Measurements from ENCODE around the gene MEF2C. TPM values are rescaled to one million over a fixed set of nuclear protein-coding genes. Genes with fewer than 3 reads are reported as not detected.

MEF2C gene
- polyA plus RNA-seq, 10 donors = 444 to 1,011 (median 648) TPM

DNA sequence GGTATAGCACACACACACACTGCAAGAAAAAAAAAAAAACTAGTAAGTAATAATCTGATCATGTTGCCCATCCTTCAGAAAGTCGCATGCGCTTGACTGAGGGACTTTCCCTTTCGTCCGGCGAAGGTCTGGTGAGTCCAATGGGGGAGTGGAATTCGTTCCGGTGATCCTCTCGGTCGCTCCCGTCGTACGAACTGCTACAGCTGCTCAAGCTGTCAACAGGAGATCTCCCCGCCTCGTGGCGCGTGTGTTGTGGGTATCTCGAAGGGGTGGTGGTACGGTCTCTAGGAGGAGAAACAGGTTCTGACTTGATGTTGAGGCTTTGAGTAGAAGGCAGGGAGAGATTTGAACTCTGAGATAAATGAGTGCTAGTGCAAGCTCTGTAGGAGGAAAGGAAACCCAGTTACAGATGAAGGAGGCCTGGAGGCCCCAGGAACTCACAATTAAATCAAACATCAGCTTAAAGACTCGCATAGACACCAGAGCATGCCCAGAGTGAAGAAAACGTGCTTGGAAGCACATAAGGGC lies 160.4 kb downstream of the MEF2C start:
- no peak for DNase-seq

DNA sequence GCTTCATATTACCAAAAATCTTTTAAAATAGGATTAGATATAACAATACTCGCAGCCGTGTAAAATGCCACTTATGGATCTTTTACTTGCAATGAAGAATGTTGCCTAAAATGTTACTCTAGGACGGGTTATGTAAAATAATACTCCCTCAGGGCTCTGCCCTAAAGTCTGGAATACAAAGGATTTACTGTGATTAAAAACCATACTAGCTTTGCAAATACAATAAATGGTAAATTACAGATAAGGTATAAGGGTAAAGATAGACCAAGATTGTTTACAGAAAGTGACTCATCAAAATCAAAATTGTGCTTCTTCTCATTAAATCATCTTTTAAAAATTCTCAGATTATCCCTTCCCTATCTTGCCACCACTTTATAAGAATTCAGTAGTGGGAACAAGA lies 163.6 kb downstream of the MEF2C start:
- no peak for DNase-seq

DNA sequence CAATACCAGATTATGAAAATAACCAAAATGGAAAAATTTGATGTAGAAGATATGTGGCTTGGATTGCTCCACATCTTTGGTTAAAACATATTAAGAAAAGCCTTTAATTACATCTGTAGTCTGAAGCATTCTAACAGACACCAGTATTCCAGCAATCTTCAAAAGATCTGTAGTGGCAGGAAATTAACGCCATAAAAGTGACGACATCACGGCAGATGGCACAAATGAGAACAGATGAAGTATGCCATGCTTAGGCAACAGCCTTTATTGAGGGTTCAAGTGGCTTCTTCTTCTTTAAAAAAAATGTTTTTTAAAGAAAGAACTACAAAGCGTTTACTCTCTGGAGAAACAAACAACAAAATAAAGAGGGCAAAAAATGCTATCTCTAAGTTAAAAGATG lies 164.2 kb downstream of the MEF2C start:
- no peak for DNase-seq

DNA sequence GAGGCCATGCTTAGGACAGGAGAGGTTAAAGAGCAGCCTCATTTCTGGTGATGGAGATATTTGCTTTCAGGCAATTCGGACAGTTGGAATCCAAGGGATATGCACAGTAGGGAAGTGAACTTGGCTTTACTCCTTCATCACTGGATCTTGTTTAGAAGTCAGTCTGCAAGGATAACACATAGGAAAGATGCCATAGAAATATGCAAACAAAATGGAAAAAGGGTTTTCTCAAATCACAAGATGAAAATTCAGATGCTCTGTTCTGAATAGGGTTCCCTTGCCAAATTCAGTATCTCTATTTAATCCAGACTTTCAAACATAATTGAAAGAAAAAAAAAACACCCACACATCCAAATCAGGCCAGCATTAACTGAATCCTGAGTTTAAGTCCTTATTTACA lies 166.9 kb downstream of the MEF2C start:
- DNase-seq = no peak

DNA sequence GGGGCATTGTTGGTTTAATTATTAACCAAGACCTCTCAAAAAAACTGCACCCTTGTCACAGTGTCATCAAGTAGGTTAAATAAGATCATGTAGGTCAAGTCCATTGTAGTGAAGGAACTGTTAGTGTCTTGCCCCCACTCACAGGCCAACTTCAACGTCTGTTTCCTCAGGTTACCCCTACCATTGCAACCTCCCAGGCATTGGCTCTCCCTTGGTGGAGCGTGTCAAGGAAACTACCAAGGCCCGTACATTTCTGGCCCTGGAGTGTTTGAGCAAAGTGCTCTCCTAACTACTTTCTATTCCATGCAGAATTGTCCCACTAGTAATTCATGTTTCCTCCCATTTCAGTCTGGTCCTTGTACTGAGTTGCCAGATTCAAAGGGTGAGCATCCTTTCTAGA lies 167.5 kb downstream of the MEF2C start:
- DNase-seq = no peak

DNA sequence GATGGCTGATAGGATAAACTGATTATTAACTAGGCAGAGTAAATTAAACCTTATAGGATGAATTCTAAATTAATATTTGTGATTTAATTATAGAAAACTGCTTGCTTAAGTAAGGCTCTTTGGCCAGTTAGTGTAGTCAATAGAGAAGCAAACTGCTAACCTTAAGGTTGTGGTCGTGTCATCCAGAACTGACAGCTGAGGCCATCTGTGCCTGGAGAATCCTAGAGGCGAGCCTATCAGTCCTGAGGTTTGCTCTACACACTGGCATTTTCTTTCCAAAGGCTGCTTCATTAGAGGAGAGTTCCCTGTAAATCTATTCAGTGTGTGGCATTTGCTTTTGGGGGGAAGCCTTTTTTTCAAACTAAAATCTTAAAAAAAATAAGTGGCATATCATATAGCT lies 169.2 kb downstream of the MEF2C start:
- no peak for DNase-seq

DNA sequence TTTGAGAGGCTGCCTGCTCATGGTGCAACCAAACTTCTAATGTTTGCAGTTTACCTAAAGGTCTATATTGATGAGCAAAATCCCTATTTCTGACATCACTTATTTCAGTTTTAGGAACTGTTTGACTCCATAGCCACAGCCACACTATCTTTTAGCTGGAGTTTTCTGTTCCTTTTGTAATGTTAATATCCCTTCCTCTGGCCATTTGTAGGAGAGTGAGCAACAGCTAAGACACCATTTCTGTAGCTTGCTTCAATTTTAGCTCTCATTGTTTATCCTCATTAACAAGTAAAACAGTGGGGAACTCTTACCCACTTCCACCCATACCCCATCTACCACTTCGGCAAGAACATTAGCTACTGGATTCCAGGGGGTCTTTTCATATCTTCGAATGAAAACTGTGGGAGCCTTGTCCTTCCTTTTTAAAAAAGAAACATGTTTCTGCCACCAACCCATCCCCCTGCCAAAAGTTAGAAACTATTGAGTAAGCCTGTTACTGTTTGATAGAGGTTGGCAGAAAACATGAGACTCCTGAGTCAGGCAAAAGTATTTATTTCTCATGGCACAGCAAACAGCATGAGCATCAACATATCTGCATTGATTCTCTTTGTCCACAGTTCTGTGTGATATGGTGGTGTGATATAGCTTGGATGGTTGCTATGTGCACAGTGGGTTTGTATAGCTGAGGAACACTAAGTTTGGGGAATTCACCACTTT lies 174.1 kb downstream of the MEF2C start:
- no peak for DNase-seq

DNA sequence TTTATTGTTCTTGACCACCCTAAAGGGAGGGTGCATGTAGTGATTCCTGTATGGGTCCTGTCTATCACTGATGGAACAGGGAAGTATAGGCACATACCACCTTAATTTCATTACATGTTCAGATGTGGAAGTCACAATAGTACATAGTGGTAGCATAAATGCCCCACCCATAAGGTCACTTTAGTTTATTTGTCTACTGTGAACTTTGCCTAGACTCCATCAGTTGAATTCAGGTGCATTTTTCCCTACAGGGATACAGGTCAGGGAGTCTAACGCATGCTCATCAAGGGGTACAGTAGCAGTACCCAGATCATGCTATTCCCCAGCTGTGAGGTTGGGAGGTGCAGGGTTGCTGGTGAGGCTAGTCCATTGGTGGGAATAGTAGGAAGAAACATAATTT lies 175.0 kb downstream of the MEF2C start:
- no peak for DNase-seq

DNA sequence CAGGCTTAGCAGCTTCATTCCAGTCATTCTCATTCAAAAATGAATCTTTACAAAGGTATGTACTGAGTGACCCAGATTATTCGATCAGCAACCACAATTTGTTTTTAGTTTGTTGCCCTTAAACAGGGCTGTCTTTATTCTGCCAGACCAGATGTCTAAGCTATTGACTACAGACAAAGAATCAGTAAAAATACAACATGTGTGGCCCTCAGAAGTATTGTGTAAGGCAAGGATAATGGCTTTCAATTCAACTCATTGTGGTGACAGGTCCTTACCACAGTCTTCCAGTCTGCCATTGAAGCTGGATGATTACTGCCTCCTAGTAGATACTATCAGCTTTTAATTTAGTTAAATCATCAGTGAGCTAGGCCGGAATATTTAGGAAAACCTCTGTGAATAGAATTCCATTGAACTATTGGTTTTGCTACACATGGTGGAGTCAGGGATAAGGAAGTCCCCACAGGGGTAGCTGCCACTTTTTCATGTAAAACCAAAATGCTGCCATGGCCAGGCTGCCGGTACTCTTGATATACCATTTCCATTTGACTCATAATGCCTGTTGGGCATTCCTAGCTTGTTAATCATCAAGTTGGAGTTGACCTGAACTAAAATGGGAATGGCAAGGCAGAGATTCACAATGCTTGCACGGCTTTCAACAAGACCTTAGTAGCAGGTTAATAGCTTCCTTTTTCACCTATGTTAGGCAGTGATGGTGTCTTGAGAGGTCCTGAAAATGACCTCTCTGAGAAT lies 175.6 kb downstream of the MEF2C start:
- no peak for DNase-seq

DNA sequence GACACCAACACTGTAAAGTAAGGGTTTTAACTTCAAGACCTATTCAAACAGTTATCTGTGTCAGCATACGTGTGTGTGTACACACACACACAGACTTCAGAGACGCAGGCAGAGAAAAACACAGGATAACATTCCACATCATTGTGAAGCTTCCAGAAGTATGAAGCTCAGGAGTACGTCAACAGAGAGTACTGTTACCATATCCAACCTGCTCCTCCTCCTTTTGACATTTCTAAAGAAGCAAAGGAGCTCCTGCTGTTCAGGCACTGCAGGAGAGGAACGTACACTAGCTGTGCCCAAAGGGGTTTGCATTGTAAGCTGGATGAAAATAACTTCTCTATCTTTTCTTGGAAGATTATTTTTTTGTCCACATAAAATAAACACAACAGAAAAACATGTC lies 180.7 kb downstream of the MEF2C start:
- no peak for DNase-seq

DNA sequence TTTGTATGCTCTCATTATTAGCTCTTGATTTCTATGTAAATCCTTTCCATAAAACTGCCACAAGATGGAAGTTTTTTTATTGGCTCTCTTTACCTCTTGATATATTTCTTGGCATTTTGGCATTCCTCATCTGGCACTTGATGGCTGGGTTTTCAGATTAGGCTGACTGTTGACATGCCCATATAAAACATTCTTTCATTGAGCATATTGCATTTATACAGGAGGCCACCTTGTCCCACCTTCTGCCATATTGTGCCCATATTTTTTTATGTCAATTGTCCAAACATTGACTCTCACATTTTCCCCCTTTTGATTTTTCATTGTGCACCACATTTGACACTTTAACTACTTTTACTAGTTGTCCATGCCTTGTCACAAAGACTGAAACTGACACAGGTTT lies 182.9 kb downstream of the MEF2C start:
- DNase-seq = no peak

DNA sequence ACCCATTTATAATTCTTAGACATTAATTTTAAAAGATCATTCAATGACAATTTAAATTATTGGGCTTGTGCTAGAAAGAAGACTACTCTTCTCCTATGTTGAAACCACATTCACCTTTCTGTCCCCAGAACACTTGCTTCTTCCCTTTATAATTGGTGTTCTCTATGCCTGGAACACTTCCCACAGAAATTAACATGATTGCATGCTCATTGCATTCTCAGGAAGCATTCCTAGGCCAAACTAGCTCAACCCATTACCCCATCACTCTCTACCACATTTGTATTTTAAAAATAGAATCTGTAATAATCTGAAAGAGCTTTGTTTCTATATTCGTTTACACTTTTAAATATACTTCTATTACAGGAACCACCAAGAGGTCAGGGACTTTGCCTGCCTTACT lies 184.7 kb downstream of the MEF2C start:
- no peak for DNase-seq

DNA sequence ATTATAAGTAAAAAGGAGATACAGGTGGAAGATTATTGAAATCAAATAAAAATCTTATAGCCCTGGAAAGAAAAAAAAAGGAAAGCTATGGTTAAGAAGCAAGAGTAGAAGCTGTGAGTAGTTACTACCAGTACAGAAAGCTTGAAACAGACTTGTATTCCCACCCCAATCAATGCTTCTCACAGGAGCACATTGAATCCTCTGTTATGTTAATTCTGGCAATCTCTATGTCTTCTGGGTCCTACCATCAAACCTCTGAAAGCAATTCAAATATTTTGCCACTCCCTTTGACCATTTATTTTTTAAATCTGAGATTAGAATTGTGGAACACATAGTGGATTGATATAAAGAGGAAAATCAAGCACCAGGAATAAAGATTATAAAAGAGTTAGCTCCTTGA lies 186.5 kb downstream of the MEF2C start:
- DNase-seq = no peak

DNA sequence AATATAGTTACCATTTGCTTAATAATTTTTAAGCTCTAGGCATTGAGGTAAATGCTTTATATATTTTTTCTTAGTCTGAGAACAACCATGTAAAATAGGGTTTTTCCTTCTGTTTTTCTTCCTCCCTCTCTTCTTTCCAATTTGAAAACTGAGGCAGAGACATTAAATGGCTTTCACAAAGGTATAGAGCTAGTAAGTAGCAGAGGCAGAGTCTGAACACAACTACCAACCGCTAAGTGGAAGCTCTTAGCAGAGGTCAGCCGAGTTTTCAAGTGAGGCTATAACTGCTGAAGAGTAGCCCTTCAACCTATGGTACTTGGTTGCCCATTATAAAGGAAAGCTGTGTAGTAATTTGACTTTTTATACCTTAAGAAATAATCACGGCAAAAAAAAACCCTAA lies 187.1 kb downstream of the MEF2C start:
- DNase-seq = no peak

DNA sequence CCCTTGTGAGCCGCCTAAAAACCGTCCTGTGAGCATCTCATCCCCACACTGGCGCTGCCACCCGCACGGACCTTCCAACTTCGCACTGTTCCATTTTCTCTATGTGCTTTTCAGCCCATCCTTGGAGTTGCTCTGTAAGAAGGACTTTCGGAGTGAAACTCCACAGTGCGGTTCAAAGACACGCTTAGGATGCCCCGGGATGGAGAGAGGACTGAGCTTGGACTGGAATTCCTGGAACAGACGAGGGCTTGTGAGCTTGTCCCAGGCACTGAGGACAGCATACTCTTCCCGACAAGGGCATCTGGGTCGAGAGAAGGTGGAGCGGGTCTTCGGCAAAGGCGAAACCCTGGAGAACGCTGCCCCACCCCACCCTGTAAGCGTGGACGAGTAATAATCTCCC lies 187.8 kb downstream of the MEF2C start:
- DNase-seq = peak in 1 of 3 donors; percentile 39

DNA sequence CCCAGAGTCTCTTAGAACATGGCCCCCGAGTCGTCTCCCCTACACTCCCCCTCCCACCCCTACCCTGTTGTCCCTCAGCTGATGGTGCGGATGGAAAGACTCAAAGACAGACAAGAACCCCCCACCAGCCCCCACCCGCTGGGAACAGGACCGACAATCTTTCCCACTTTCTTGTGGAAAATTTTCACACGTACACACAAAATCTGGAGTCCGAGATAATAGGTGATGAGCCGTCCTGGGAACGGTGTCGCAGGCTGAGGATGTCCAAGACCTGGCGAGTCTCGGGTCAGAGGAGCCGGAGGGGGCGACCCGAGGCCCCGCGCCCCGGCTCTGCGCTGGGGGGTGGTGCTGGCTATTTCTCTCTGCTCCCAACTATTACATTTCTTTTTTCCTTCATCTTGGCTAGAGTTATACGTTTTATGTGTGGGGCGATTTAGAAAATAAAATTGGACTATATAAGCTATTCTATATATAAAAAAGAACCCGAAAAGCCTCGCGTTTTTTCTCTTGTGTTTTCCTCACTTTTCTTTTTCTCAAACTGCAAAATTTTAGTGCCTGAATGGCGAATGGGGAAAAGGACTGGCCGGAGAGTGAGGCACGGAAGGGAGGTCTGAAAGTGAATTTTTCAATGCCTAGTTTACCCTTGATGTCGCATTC lies 188.8 kb downstream of the MEF2C start:
- no peak for DNase-seq

DNA sequence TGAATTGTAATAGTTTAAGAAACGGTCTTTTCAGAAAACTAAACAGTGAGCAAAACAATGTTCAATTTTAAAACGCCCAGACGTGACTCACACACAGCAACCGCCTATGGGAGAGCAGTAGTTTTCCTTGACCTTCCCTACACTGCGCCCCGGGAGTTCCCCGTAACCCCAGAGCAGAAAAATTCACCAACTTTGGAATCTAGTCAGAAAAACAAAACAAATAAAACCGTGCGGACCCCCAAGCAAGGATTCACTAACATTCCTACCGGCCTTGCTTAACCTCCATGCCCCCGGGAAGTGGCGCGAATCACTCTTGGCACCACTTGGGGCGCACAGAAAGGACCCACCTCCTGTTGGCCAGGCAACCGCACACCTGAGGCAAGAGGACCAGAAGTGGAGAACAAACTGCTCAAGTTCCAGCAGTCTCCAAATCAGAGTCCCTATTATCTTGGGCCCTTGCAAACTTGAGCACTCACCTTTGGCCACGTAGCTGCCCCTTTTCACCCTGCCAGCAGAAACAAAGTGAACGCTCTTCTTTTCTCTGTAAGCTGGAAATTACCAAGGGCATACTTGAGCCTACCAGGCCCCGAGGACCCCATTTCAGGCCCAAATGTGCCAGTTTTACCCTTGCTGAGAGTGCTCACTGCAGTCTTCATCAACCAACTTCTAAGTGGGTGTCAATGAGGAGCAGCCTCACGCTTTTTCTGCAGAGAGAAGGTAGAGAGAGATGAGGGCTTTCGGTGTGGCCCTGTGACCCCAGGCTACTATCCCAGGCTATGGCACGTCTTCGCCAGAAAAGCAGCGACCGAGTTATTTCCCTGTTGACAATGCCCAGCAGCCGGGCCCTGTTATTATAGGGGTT lies 189.7 kb downstream of the MEF2C start:
- DNase-seq = peak in 1 of 3 donors; percentile 15

DNA sequence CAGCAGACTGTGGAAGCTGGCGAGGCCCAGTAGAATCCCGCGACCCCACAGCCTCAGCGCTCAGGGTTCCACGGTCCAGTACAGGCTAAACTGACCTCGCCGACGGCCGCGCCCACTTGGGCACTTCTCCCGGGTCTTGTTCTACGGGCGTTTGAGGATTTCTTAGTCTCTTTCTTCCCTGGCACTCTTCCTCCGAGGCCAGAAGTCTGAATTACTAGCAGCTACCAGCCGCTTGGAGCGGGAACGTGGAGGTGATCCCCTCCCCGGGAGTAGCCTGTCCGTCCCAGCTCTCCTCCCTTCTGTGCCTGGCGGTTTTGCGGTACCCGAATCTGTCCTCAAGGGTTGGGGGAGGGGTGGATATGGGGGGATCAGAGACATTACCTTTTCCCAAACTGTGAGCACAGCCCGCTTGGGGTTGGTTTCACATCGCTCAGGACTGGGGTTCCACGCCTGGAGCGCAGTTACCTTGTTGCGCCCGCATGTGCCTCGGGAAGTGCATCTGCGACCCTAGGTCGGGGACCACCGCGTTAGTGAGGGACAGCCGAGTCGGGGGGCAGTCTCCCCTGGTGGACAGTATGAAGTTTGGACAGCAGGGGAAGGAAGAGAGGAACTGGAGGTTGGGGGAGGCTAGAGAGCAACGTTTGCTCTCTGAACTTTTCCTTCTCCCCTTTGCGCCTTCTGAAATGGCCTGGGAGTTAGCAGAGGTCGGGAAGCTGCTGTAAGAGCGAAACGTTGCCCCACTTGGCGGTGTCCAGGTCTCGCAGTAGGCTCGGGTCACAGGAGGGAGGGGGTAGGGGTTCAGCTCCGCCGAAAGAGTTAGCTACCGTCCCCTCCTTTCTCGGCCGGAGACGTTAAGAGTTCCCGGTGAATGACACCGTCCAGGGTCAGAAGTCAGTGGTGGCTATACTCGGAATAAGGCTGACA lies 190.8 kb downstream of the MEF2C start:
- peak in 1 of 3 donors; percentile 47 for DNase-seq

DNA sequence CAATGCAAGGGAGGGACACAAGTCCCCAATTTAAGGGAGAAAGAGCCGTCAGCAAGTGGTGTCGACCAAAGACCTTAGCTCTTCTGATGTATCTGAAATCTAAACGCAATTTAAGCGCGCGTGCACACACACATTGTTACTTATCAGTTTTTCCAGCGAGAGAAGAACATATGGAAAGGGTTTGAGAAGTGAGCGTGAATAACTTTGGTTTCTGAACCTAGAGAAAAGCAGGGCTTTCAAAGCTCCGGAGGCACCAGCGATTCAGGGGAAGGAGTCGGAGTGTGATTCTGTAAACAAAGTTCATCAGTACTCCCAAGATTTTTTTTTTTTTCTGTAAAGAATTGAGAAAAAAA lies 191.8 kb downstream of the MEF2C start:
- no peak for DNase-seq

DNA sequence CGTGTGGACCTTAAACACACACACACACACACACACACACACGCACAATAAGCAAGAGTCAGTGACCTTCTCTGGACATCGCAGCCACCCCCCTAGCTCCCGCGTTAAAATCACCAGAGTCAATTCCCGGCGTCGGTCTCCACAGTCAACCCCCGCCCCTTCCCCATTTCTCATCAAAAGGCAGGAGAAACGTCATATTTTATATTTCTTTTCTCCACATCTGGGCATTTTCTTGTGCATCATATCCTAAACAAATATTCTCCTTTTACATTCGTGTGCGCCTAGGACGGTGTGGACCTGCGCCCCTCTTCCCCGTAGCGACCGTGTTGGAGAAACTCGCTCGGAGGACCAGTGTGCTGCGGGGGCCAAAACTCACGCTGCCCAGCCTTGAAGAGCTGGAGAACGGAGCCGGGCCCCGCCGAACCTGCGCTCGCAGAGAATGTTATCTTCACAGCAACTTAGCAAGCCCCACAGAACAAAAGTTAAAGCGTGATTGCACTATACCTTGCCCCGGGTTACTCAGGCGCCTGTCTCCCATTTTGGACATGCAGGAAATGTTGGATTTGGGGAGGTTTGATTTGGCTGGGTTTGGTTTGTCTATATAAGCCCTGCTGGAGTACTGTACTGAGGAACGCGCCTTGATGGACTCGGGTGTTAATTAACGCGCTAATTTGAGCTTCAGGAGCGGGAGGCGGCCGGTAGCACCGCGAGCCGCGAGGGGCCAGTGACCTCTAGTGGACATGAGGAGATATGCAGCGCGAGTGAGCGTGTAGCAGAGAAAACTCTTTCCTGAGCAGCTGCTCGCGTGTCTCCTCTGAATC lies 192.4 kb downstream of the MEF2C start:
- DNase-seq = peak; percentile 57 to 91 (median 77)

Data from muscle of back (tissue), 11 donors.